B cell (primary cell): ENCODE measurements around the gene CXXC5. TPM values are rescaled to one million over a fixed set of nuclear protein-coding genes. Genes with fewer than 3 reads are reported as not detected.
A peak's percentile ranks its signal among the peaks of the same experiment; 100 is the strongest.
"Not testable (repeated sequence)": the region's sequence is repeated elsewhere in the genome, so short reads cannot be mapped to it uniquely, and the experiment has no call there.

Experiments used
- ATAC-seq: fragments of 200-7000 bp; cut with Tn5 transposase; one replicate; pipeline ENCODE4 v1.10.0; 2021; ENCODE audit warnings: low read depth, mild to moderate bottlenecking, moderate number of reproducible peaks, moderate library complexity
- CTCF ChIA-PET: fragments of 350-600 bp; sonication (Branson Sonifier 250); formaldehyde crosslinking; loops from one replicate; lab custom pipeline; 2021; ENCODE audit warnings: antibody characterized with exemption, inconsistent platforms; lab: Charles Lee
- POLR2A ChIA-PET: fragments of 350-600 bp; sonication (Branson Sonifier 250); formaldehyde crosslinking; loops from one replicate; lab custom pipeline; 2021; ENCODE audit warnings: antibody characterized with exemption; lab: Charles Lee
- DNase-seq: peaks from one replicate; pipeline ENCODE4 v3.0.0; 2013
- H2AFZ ChIP-seq: 2 replicates; pipeline ENCODE4 v1.6.1; 2012; ENCODE audit warnings: mild to moderate bottlenecking, low read depth, low read length; ENCODE audit not compliant: insufficient read depth, poor library complexity, severe bottlenecking
- H3K27ac ChIP-seq, 2 donors: 1 replicate in 1 of 2; 2 replicates in 1 of 2; pipeline ENCODE4 v1.5.1; 2012 to 2013; ENCODE audit warnings: low read length in 2 of 2, mild to moderate bottlenecking in 2 of 2, moderate library complexity in 1 of 2
- H3K27me3 ChIP-seq, 4 experiments: fragments of 200-600 bp in 1 of 4; sonication (generic) in 1 of 4; replicated peaks in 1 of 4; 1 replicate in 2 of 4; 2 replicates in 2 of 4; pipeline versions ENCODE4 v1.6.1 to v1.7.0; 2013 to 2016; ENCODE audit warnings: low read length in 3 of 4, mild to moderate bottlenecking in 2 of 4, mixed read lengths in 1 of 4, moderate library complexity in 1 of 4; ENCODE audit not compliant: insufficient read depth in 4 of 4, control insufficient read depth in 3 of 4; ENCODE audit errors: control extremely low read depth in 1 of 4
- H3K36me3 ChIP-seq, 2 experiments: replicated peaks in 1 of 2; 1 replicate in 1 of 2; 2 replicates in 1 of 2; pipeline versions ENCODE4 v1.6.1 to v1.7.1; 2013; ENCODE audit warnings: low read length in 1 of 2; ENCODE audit not compliant: insufficient read depth in 2 of 2, control insufficient read depth in 1 of 2; ENCODE audit errors: control extremely low read depth in 1 of 2, extremely low read depth in 1 of 2
- H3K4me1 ChIP-seq, 2 donors: fragments of 200-600 bp in 1 of 2; sonication (generic) in 1 of 2; 1 replicate in 1 of 2; 2 replicates in 1 of 2; pipeline versions ENCODE4 v1.5.1 to v1.6.1; 2013 to 2017; ENCODE audit warnings: low read length in 2 of 2; ENCODE audit not compliant: control insufficient read depth in 2 of 2, insufficient read depth in 2 of 2
- H3K4me2 ChIP-seq: replicated peaks from 2 replicates; pipeline ENCODE3; 2012; ENCODE audit warnings: mild to moderate bottlenecking, low read depth, low read length; ENCODE audit not compliant: poor library complexity, severe bottlenecking
- H3K4me3 ChIP-seq, 5 experiments: fragments of 200-600 bp in 1 of 5; sonication (generic) in 1 of 5; 1 replicate in 3 of 5; 2 replicates in 2 of 5; pipeline versions ENCODE4 v1.5.1 to v1.7.0; 2011 to 2016; ENCODE audit warnings: low read length in 4 of 5, mild to moderate bottlenecking in 4 of 5, low read depth in 2 of 5, control low read depth in 1 of 5, moderate library complexity in 1 of 5; ENCODE audit not compliant: insufficient read depth in 1 of 5; ENCODE audit errors: control extremely low read depth in 1 of 5, extremely low read depth in 1 of 5
- H3K79me2 ChIP-seq: fragments of 200-600 bp; sonication (generic); one replicate; pipeline ENCODE4 v1.6.0; 2016; ENCODE audit warnings: low read length; ENCODE audit not compliant: control insufficient read depth, insufficient read depth
- H3K9ac ChIP-seq: fragments of 200-600 bp; sonication (generic); 2 replicates; pipeline ENCODE4 v1.6.1; 2017; ENCODE audit warnings: mild to moderate bottlenecking, low read length, moderate library complexity
- H3K9me3 ChIP-seq, 3 donors: one replicate each; pipeline versions ENCODE4 v1.6.1 to v1.7.1; 2013; ENCODE audit warnings: low read length in 2 of 3; ENCODE audit not compliant: control insufficient read depth in 2 of 3, insufficient read depth in 1 of 3; ENCODE audit errors: control extremely low read depth in 1 of 3
- H4K20me1 ChIP-seq: 2 replicates; pipeline ENCODE4 v1.6.0; 2012; ENCODE audit warnings: mild to moderate bottlenecking, low read length; ENCODE audit not compliant: insufficient read depth, control insufficient read depth, poor library complexity, severe bottlenecking
- H3K27ac Mint-ChIP-seq: one replicate; pipeline ENCODE4 v1.8.0; 2021; ENCODE audit warnings: mixed read lengths
- H3K27me3 Mint-ChIP-seq: one replicate; pipeline ENCODE4 v1.8.0; 2021; ENCODE audit warnings: mixed read lengths
- H3K4me1 Mint-ChIP-seq: one replicate; pipeline ENCODE4 v1.8.0; 2021; ENCODE audit warnings: mixed read lengths
- H3K4me3 Mint-ChIP-seq: one replicate; pipeline ENCODE4 v1.8.0; 2021; ENCODE audit warnings: mixed read lengths
- H3K9me3 Mint-ChIP-seq: one replicate; pipeline ENCODE4 v1.8.0; 2022; ENCODE audit warnings: mixed read lengths; ENCODE audit not compliant: insufficient read depth
- EZH2 ChIP-seq: IDR thresholded peaks from 2 replicates; pipeline ENCODE4 v1.6.1; 2012; ENCODE audit warnings: borderline replicate concordance, low read depth, mild to moderate bottlenecking, moderate library complexity, low read length; ENCODE audit not compliant: insufficient read depth, poor library complexity, severe bottlenecking
- WGBS: methylation state at CpG from one replicate; pipeline ENCODE4 v1.1.5; 2013; ENCODE audit warnings: missing lambda C conversion rate; ENCODE audit not compliant: insufficient coverage; 5-methylcytosine and 5-hydroxymethylcytosine counted together
- intact Hi-C: fragments of 100-400 bp; cut with micrococcal nuclease; formaldehyde crosslinking; loops from one replicate; pipeline ENCODE4 v1.10.0; 2022
- polyA minus RNA-seq: library from RNA; depleted of rRNA, polyadenylated mRNA; stranded (reverse); fragments of >200 nt; gene quantifications from 2 replicates; pipeline ENCODE4 v1.2.3, GENCODE V29; 2012
- polyA plus RNA-seq: library from polyadenylated mRNA; depleted of rRNA; stranded (reverse); fragments of >200 nt; gene quantifications from 2 replicates; pipeline ENCODE4 v1.2.3, GENCODE V29; 2012
- total RNA-seq, 2 donors: library from RNA; stranded (reverse); fragments of 120-200 nt in 1 of 2; gene quantifications; 1 replicate in 1 of 2; 2 replicates in 1 of 2; pipeline versions ENCODE4 v1.2.3 to v1.2.4, GENCODE V29; 2013 to 2022
- TF ChIP-seq, protein P1 (sequence below): fragments of 200-600 bp; IDR thresholded peaks from one replicate; pipeline ENCODE4 v1.8.0; 2022; ENCODE audit warnings: antibody characterized with exemption, mild to moderate bottlenecking

CXXC5 gene
- total RNA-seq = 143 and 161 TPM in 2 replicates
- 143 TPM for total RNA-seq (2013)
- polyA plus RNA-seq = 92.9 and 126 TPM in 2 replicates
- polyA minus RNA-seq = 364 and 381 TPM in 2 replicates

DNA sequence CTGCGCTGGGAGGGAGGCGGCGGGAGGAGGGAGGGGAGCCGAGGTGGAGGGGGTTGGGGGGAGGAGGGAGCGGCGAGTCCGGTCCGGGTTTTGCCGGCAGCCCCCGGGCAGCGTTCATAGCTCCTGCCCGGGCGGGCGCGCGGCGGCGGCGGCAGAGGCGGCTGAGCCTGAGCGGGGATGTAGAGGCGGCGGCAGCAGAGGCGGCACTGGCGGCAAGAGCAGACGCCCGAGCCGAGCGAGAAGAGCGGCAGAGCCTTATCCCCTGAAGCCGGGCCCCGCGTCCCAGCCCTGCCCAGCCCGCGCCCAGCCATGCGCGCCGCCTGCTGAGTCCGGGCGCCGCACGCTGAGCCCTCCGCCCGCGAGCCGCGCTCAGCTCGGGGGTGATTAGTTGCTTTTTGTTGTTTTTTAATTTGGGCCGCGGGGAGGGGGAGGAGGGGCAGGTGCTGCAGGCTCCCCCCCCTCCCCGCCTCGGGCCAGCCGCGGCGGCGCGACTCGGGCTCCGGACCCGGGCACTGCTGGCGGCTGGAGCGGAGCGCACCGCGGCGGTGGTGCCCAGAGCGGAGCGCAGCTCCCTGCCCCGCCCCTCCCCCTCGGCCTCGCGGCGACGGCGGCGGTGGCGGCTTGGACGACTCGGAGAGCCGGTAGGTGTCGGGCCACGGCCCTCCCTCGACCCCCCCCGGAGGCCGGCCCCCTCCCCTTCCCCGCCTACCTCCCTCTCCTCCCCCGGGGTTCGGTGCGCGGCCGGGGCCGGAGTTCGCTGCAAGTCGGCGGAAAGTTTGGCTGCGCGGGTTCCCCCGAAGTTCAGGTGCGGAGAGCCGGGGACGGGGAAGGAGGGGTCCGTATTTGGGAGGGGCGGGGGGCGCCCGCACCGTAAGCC lies at the start of gene CXXC5:
Gene CXXC5 (plus strand): TSS at position 145 of the 877 bp plus-strand sequence. CDS start 32,175 bp downstream, outside the sequence.
- H3K4me3 ChIP-seq = peak within 1 kb of the TSS; percentile 57 to 98 (median 95)
- ChIA-PET CTCF (interaction anchor here (0.9 to 15.3 kb wide), 12 partner anchors 12 to 127 kb away, joined by 3 to 338 read pairs (median 7); no protein-coding TSS in a partner anchor), POLR2A (interaction anchor here (0.6 to 13.2 kb wide), 14 partner anchors 9 to 244 kb away, joined by 3 to 511 read pairs (median 6); partner anchors contain the start of genes DNAJC18, SPATA24 and UBE2D2)
- H3K27me3 Mint-ChIP-seq = no peaks in the 10 kb centered on the region
- peaks cover 49% of the 10 kb centered on the region for H4K20me1 ChIP-seq
- H2AFZ ChIP-seq = peak within 1 kb of the TSS; percentile 57
- peak within 1 kb of the TSS; percentile 94 for H3K27ac Mint-ChIP-seq
- H3K4me2 ChIP-seq = peak within 1 kb of the TSS; percentile 80
- H3K9ac ChIP-seq = peak within 1 kb of the TSS; percentile 91
- ATAC-seq (peak; percentile 44), DNase-seq (peak; percentile 89)
- H3K27ac ChIP-seq = peak within 1 kb of the TSS; percentile 71 to 90
- TF ChIP-seq, protein P1, sequence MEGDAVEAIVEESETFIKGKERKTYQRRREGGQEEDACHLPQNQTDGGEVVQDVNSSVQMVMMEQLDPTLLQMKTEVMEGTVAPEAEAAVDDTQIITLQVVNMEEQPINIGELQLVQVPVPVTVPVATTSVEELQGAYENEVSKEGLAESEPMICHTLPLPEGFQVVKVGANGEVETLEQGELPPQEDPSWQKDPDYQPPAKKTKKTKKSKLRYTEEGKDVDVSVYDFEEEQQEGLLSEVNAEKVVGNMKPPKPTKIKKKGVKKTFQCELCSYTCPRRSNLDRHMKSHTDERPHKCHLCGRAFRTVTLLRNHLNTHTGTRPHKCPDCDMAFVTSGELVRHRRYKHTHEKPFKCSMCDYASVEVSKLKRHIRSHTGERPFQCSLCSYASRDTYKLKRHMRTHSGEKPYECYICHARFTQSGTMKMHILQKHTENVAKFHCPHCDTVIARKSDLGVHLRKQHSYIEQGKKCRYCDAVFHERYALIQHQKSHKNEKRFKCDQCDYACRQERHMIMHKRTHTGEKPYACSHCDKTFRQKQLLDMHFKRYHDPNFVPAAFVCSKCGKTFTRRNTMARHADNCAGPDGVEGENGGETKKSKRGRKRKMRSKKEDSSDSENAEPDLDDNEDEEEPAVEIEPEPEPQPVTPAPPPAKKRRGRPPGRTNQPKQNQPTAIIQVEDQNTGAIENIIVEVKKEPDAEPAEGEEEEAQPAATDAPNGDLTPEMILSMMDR = no peak
- no peak for TF ChIP-seq EZH2
- H3K27me3 ChIP-seq = no peaks in the 10 kb centered on the region
- peaks cover 50 to 68% of the 10 kb centered on the region in 2 donors for H3K4me1 ChIP-seq
- peak within 1 kb of the TSS; percentile 88 for H3K4me3 Mint-ChIP-seq
- H3K9me3 ChIP-seq = no peaks in the 10 kb centered on the region
- peaks cover 73% of the 10 kb centered on the region for H3K4me1 Mint-ChIP-seq
- under 1% methylated on average over 78 of the region's 106 CpGs for WGBS
- H3K9me3 Mint-ChIP-seq = no peaks in the 10 kb centered on the region
- peaks cover 0 to 3% of the 10 kb centered on the region in 2 experiments for H3K36me3 ChIP-seq
- peaks cover 73% of the 10 kb centered on the region for H3K79me2 ChIP-seq
- intact Hi-C loops = loop anchor here (1.0 kb wide), 2 partner anchors 11 to 62 kb away; no protein-coding TSS in a partner anchor

DNA sequence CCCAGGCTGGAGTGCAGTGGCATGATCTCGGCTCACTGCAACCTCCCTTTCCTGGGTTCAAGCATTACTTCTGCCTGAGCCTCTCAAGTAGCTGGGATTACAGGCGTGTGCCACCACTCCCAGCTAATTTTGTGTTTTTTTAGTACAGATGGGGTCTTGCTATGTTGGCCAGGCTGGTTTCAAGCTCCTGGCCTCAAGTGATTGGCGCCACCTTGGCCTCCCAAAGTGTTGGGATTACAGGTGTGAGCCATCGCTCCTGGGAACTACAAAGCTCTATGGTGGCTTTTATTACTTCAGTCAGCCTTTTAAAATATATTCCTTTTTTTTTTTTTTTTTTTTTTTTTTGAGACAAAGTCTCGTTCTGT lies 49.6 kb upstream of the CXXC5 start:
- CTCF ChIA-PET = interaction anchor here (0.6 to 1.1 kb wide), 3 partner anchors 34 to 264 kb away, joined by 4 to 5 read pairs (median 4); no protein-coding TSS in a partner anchor
- H3K27me3 Mint-ChIP-seq, H3K9me3 Mint-ChIP-seq, H3K9ac ChIP-seq, H3K9me3 ChIP-seq, H3K27me3 ChIP-seq, H3K4me3 Mint-ChIP-seq, H3K4me2 ChIP-seq, H3K4me3 ChIP-seq, intact Hi-C loops, DNase-seq, H2AFZ ChIP-seq, H3K27ac Mint-ChIP-seq, ATAC-seq: not testable (repeated sequence)
- Histone ChIP-seq H3K4me1 (peaks cover 12 to 20% of the 10 kb centered on the region in 2 donors), H3K79me2 (peaks cover 99% of the 10 kb centered on the region), H3K36me3 (peaks cover 6 to 42% of the 10 kb centered on the region in 2 experiments), H4K20me1 (peaks cover 96% of the 10 kb centered on the region), H3K27ac (peak overlapping the region in 1 of 2 donors; percentile 71)
- WGBS = no CpG with 5 or more reads among the region's 5 CpGs
- H3K4me1 Mint-ChIP-seq = peaks cover 29% of the 10 kb centered on the region
- POLR2A ChIA-PET = interaction anchor here (0.6 to 0.7 kb wide), 3 partner anchors 24 to 100 kb away, joined by 4 to 7 read pairs (median 6); no protein-coding TSS in a partner anchor
